IMR-90 (cell line): ENCODE results near the gene SIK3. TPM values are rescaled to one million over a fixed set of nuclear protein-coding genes. Genes with fewer than 3 reads are reported as not detected.
A peak's percentile ranks its signal among the peaks of the same experiment; 100 is the strongest.

Source experiments
- ATAC-seq: fragments of 200-7000 bp; cut with Tn5 transposase; 2 replicates; pipeline ENCODE4 v1.9.1; 2020; ENCODE audit warnings: low read depth, mild to moderate bottlenecking, moderate library complexity
- BruUV-seq: library from RNA; stranded (reverse); fragments of 400-500 nt; replicated peaks from 2 replicates; lab custom pipeline; 2021; lab: Mats Ljungman, UMichigan
- CTCF ChIA-PET: fragments of 300-600 bp; formaldehyde crosslinking; extraction: SDS; loops from one replicate; lab custom pipeline; 2021; ENCODE audit warnings: antibody characterized with exemption; lab: Yijun Ruan, JAX
- POLR2A ChIA-PET: fragments of 300-600 bp; sonication (Branson Sonifier 250); formaldehyde crosslinking; loops from one replicate; lab custom pipeline; 2022; ENCODE audit warnings: antibody characterized with exemption; ENCODE audit not compliant: unreplicated experiment; lab: Charles Lee
- DNase-seq: peaks from one replicate; pipeline ENCODE4 v3.0.0; 2013
- H2AFZ ChIP-seq: replicated peaks from 2 replicates; pipeline ENCODE3; 2013; ENCODE audit warnings: low read length, mild to moderate bottlenecking; ENCODE audit not compliant: poor library complexity
- H2AK5ac ChIP-seq: 2 replicates; pipeline ENCODE4 v1.6.1; 2013; ENCODE audit warnings: low read depth, low read length, inconsistent platforms
- H2AK9ac ChIP-seq: replicated peaks from 2 replicates; pipeline ENCODE3; 2013; ENCODE audit warnings: mild to moderate bottlenecking, low read depth, low read length, moderate library complexity; ENCODE audit not compliant: poor library complexity
- H2BK120ac ChIP-seq: 2 replicates; pipeline ENCODE4 v1.6.1; 2013; ENCODE audit warnings: low read depth, low read length, inconsistent platforms
- H2BK15ac ChIP-seq: 3 replicates; pipeline ENCODE4 v1.6.1; 2013; ENCODE audit warnings: low read depth, low read length, inconsistent platforms
- H2BK20ac ChIP-seq: 2 replicates; pipeline ENCODE4 v1.6.1; 2013; ENCODE audit warnings: low read depth, mild to moderate bottlenecking, inconsistent platforms, low read length, moderate library complexity
- H2BK5ac ChIP-seq: 2 replicates; pipeline ENCODE4 v1.6.1; 2013; ENCODE audit warnings: mild to moderate bottlenecking, low read depth, low read length, inconsistent platforms; ENCODE audit not compliant: poor library complexity, severe bottlenecking
- H3K14ac ChIP-seq: replicated peaks from 2 replicates; pipeline ENCODE4 v1.6.1; 2013; ENCODE audit warnings: low read depth, low read length, inconsistent platforms
- H3K18ac ChIP-seq: 2 replicates; pipeline ENCODE4 v1.6.1; 2013; ENCODE audit warnings: low read depth, low read length, control low read depth
- H3K23ac ChIP-seq: 2 replicates; pipeline ENCODE4 v1.6.1; 2013; ENCODE audit warnings: low read depth, low read length, inconsistent platforms
- H3K27ac ChIP-seq: 2 replicates; pipeline ENCODE4 v1.5.1; 2013; ENCODE audit warnings: mild to moderate bottlenecking, control low read depth, low read length; ENCODE audit not compliant: insufficient read depth
- H3K27me3 ChIP-seq: 2 replicates; pipeline ENCODE4 v1.6.1; 2013; ENCODE audit warnings: low read length; ENCODE audit not compliant: control insufficient read depth, insufficient read depth
- H3K36me3 ChIP-seq: 2 replicates; pipeline ENCODE4 v1.6.1; 2013; ENCODE audit warnings: low read length, mixed read lengths; ENCODE audit not compliant: control insufficient read depth, insufficient read depth
- H3K4ac ChIP-seq: 2 replicates; pipeline ENCODE4 v1.6.1; 2013; ENCODE audit warnings: low read depth, low read length, inconsistent platforms
- H3K4me1 ChIP-seq: 2 replicates; pipeline ENCODE4 v1.6.1; 2013; ENCODE audit warnings: low read length, mixed read lengths; ENCODE audit not compliant: control insufficient read depth, insufficient read depth
- H3K4me2 ChIP-seq: 2 replicates; pipeline ENCODE4 v1.6.1; 2013; ENCODE audit warnings: low read depth, mild to moderate bottlenecking, control low read depth, low read length, moderate library complexity
- H3K4me3 ChIP-seq: 2 replicates; pipeline ENCODE4 v1.5.1; 2013; ENCODE audit warnings: low read depth, mild to moderate bottlenecking, control low read depth, low read length, moderate library complexity; ENCODE audit not compliant: insufficient read depth
- H3K56ac ChIP-seq: 2 replicates; pipeline ENCODE4 v1.6.1; 2013; ENCODE audit warnings: low read length, inconsistent platforms; ENCODE audit not compliant: insufficient read depth; ENCODE audit errors: extremely low read depth
- H3K79me1 ChIP-seq, 2 experiments: 2 replicates each; pipeline ENCODE4 v1.6.1; 2013; ENCODE audit warnings: low read length in 2 of 2, inconsistent platforms in 1 of 2, low read depth in 1 of 2
- H3K9ac ChIP-seq: 2 replicates; pipeline ENCODE4 v1.6.1; 2013; ENCODE audit warnings: low read depth, low read length, control low read depth
- H3K9me1 ChIP-seq: 2 replicates; pipeline ENCODE4 v1.6.1; 2013; ENCODE audit warnings: low read length, inconsistent platforms; ENCODE audit not compliant: insufficient read depth
- H3K9me3 ChIP-seq: 2 replicates; pipeline ENCODE4 v1.6.1; 2013; ENCODE audit warnings: low read length; ENCODE audit not compliant: control insufficient read depth, insufficient read depth
- H4K20me1 ChIP-seq: 2 replicates; pipeline ENCODE4 v1.6.1; 2013; ENCODE audit warnings: low read length, inconsistent platforms; ENCODE audit not compliant: insufficient read depth
- H4K5ac ChIP-seq: 2 replicates; pipeline ENCODE4 v1.6.1; 2013; ENCODE audit warnings: mild to moderate bottlenecking, low read depth, low read length, control low read depth
- H4K8ac ChIP-seq, 2 experiments: 2 replicates each; pipeline ENCODE4 v1.6.1; 2013; ENCODE audit warnings: low read depth in 2 of 2, low read length in 2 of 2, control low read depth in 1 of 2, inconsistent platforms in 1 of 2
- H4K91ac ChIP-seq: 2 replicates; pipeline ENCODE4 v1.6.1; 2013; ENCODE audit warnings: low read depth, low read length, inconsistent platforms; ENCODE audit not compliant: insufficient read depth
- BHLHE40 ChIP-seq: fragments of 150-350 bp; IDR thresholded peaks from 2 replicates; pipeline ENCODE4 v1.6.1; 2016; ENCODE audit warnings: mild to moderate bottlenecking, low read depth, low read length
- CEBPB ChIP-seq: IDR thresholded peaks from 2 replicates; pipeline ENCODE4 v1.6.1; 2012; ENCODE audit warnings: low read depth, low read length, improper control_type of control experiment
- CTCF ChIP-seq: conservative IDR thresholded peaks from 2 replicates; pipeline ENCODE4 v1.5.1; 2012; ENCODE audit warnings: mild to moderate bottlenecking, low read depth, low read length, improper control_type of control experiment
- FOS ChIP-seq: fragments of 150-350 bp; IDR thresholded peaks from 2 replicates; pipeline ENCODE4 v1.6.1; 2016; ENCODE audit warnings: low read depth, low read length
- MAZ ChIP-seq: IDR thresholded peaks from 2 replicates; pipeline ENCODE4 v1.6.1; 2012; ENCODE audit warnings: low read depth, mild to moderate bottlenecking, low read length, improper control_type of control experiment, moderate library complexity, borderline replicate concordance
- NFE2L2 ChIP-seq: fragments of 150-350 bp; IDR thresholded peaks from 2 replicates; pipeline ENCODE4 v1.6.1; 2016; ENCODE audit warnings: low read depth, mild to moderate bottlenecking, low read length
- RAD21 ChIP-seq: IDR thresholded peaks from 2 replicates; pipeline ENCODE4 v1.6.1; 2012; ENCODE audit warnings: low read length, improper control_type of control experiment
- RCOR1 ChIP-seq: IDR thresholded peaks from 2 replicates; pipeline ENCODE4 v1.6.1; 2012; ENCODE audit warnings: mild to moderate bottlenecking, low read length, improper control_type of control experiment; ENCODE audit not compliant: insufficient replicate concordance
- WGBS, 2 experiments: methylation state at CpG; one replicate each; pipeline versions ENCODE4 v1.1.5 to v1.1.7; 2013; ENCODE audit warnings: missing lambda C conversion rate in 2 of 2; ENCODE audit not compliant: insufficient read length in 1 of 2; ENCODE audit errors: extremely low coverage in 2 of 2; 5-methylcytosine and 5-hydroxymethylcytosine counted together
- dilution Hi-C: fragments of 300-500 bp; cut with HindIII; formaldehyde crosslinking; loops from one replicate; pipeline ENCODE4 v1.14.3; 2018; ENCODE audit warnings: low sequenced_read_pairs; ENCODE audit not compliant: unreplicated experiment
- in situ Hi-C: fragments of 300-500 bp; cut with MboI; formaldehyde crosslinking; loops from 3 replicates; pipeline ENCODE4 v1.14.3; 2019; ENCODE audit warnings: low sequenced_read_pairs, inconsistent platforms, mixed read lengths
- intact Hi-C: fragments of 100-400 bp; cut with micrococcal nuclease; formaldehyde crosslinking; loops from 2 replicates; pipeline ENCODE4 v1.10.0; 2022
- polyA plus RNA-seq, 3 experiments: library from polyadenylated mRNA; depleted of rRNA; stranded (reverse); fragments of >200 nt; gene quantifications; 2 replicates each; pipeline ENCODE4 v1.2.3, GENCODE V29; 2012; ENCODE audit warnings: low replicate concordance in 1 of 3
- total RNA-seq: library from RNA; depleted of rRNA; stranded (reverse); fragments of >200 nt; gene quantifications from 2 replicates; pipeline ENCODE4 v1.2.3, GENCODE V29; 2012

The SIK3 gene
- total and polyA plus RNA-seq, 2 of the 4 experiments (the other 2 are of a cell fraction): 8.2 to 9.1 TPM

- Histone ChIP-seq H2BK15ac (no peak overlapping the region; the same call in 2 of the 3 replicates), H3K9me1 (peaks cover 7% of the 10 kb centered on the region), H4K5ac (no peak overlapping the region), H3K9ac (no peak overlapping the region), H3K4me1 (peaks cover 6% of the 10 kb centered on the region), H4K91ac (no peak overlapping the region), H3K56ac (no peak overlapping the region), H2BK5ac (no peak overlapping the region), H3K23ac (no peak overlapping the region), H3K36me3 (no peaks in the 10 kb centered on the region), H3K14ac (peak overlapping the region; percentile 62), H2AK9ac (no peak overlapping the region), H3K27ac (no peak overlapping the region), H3K4me3 (no peak overlapping the region), H4K20me1 (peaks cover 19% of the 10 kb centered on the region), H2AK5ac (no peak overlapping the region), H3K9me3 (no peaks in the 10 kb centered on the region), H2BK20ac (no peak overlapping the region), H2BK120ac (no peak overlapping the region), H4K8ac (no peak overlapping the region), H3K4ac (no peak overlapping the region), H3K4me2 (no peak overlapping the region; the same call in 1 of the 2 replicates), H3K18ac (no peak overlapping the region), H3K27me3 (no peaks in the 10 kb centered on the region), H2AFZ (no peak overlapping the region), H3K79me1 (peaks cover 19 to 51% of the 10 kb centered on the region in 2 experiments)
- ChIA-PET CTCF (no interaction called here), POLR2A (no interaction called here)
- dilution Hi-C loops: no loop called here
- in situ Hi-C loops: no loop called here
- no CpG with 5 or more reads among the region's 4 CpGs for WGBS, 2 experiments
- DNase-seq (peak; percentile 92), ATAC-seq (peak; percentile 78)
- TF ChIP-seq CEBPB: 0 out of 2 replicates have a peak, but pooled peaks have one; percentile 29
- no peak for TF ChIP-seq FOS
- no peak for TF ChIP-seq BHLHE40
- TF ChIP-seq MAZ: no peak
- no peak for TF ChIP-seq CTCF
- no peak for TF ChIP-seq RCOR1
- TF ChIP-seq RAD21: no peak
- no peak for TF ChIP-seq NFE2L2
- intact Hi-C loops: loop anchor here (2.0 kb wide), 1 partner anchor 21 kb away; no protein-coding TSS in a partner anchor
- BruUV-seq: no TSS peak
Measured at GRCh38 chr11:116990061-116990473, 108.2 kb downstream of the SIK3 start.
